ENCODE measurements around the gene NGB.

GRCh38 chr14:77313371-77313770 lies 42.4 kb upstream of the NGB start:
- TF ChIP-seq CTCF (conservative IDR thresholded peaks at IDR 0.05; ENCODE audit: low read length) = no peak
- no peak for TF ChIP-seq EZH2phosphoT487 (IDR thresholded peaks at IDR 0.05; ENCODE audit: borderline replicate concordance)

All from Loucy (cell line).